Left ventricle myocardium inferior (tissue), 1 donor: Measurements from ENCODE around the gene DZIP3. TPM values are rescaled to one million over a fixed set of nuclear protein-coding genes. Genes with fewer than 3 reads are reported as not detected.

Source experiments
- DNase-seq: peaks from one replicate; pipeline ENCODE4 v3.0.0-alpha.2; 2020
- H3K27ac ChIP-seq: fragments of 200-600 bp; replicated peaks from 2 replicates; pipeline ENCODE4 v1.8.0; 2021
- H3K27me3 ChIP-seq: fragments of 200-600 bp; 2 replicates; pipeline ENCODE4 v1.8.0; 2021; ENCODE audit warnings: low read depth
- H3K36me3 ChIP-seq: fragments of 200-600 bp; 2 replicates; pipeline ENCODE4 v1.8.0; 2021
- H3K4me1 ChIP-seq: fragments of 200-600 bp; 2 replicates; pipeline ENCODE4 v1.8.0; 2021
- H3K4me3 ChIP-seq: fragments of 200-600 bp; 2 replicates; pipeline ENCODE4 v1.8.0; 2021; ENCODE audit warnings: mild to moderate bottlenecking, moderate library complexity
- H3K9me3 ChIP-seq: fragments of 200-600 bp; replicated peaks from 2 replicates; pipeline ENCODE4 v1.8.0; 2021
- CTCF ChIP-seq: fragments of 200-600 bp; IDR thresholded peaks from 2 replicates; pipeline ENCODE4 v1.8.0; 2021; ENCODE audit warnings: antibody characterized with exemption, mild to moderate bottlenecking, borderline replicate concordance
- intact Hi-C: fragments of 100-400 bp; cut with micrococcal nuclease; formaldehyde crosslinking; loops from one replicate; pipeline ENCODE4 v1.11.0; 2022
- total RNA-seq: library from RNA; stranded (reverse); fragmentation: NEBNext Ultra II Directional; extraction: Animal tissue kit (Norgen Biotek cat#: 25700); gene quantifications from one replicate; pipeline ENCODE4 v1.2.1, GENCODE V29; 2021
- donor health status: DM: no; HTN: yes; CAD: no; lungs with severe emphysema.

Gene DZIP3
- total RNA-seq, 1 donor from 2014 or later = 23.9 TPM

- no peak overlapping the region for H3K27ac ChIP-seq
- no peak for DNase-seq
- no peaks in the 10 kb centered on the region for H3K9me3 ChIP-seq
- no peaks in the 10 kb centered on the region for H3K27me3 ChIP-seq
- H3K4me3 ChIP-seq = peak overlapping the region; percentile 15
- H3K36me3 ChIP-seq = no peaks in the 10 kb centered on the region
- TF ChIP-seq CTCF = no peak
- peaks cover 22% of the 10 kb centered on the region for H3K4me1 ChIP-seq
- intact Hi-C loops = no loop called here
Observed at GRCh38 chr3:108602249-108602934, 12.9 kb downstream of the DZIP3 start.

GRCh38 chr3:108602935-108603294 lies 13.4 kb downstream of the DZIP3 start:
- Histone ChIP-seq H3K27ac (no peak overlapping the region), H3K36me3 (no peaks in the 10 kb centered on the region), H3K4me3 (no peak overlapping the region), H3K4me1 (peaks cover 22% of the 10 kb centered on the region), H3K27me3 (no peaks in the 10 kb centered on the region), H3K9me3 (no peaks in the 10 kb centered on the region)
- DNase-seq = no peak
- no peak for TF ChIP-seq CTCF
- intact Hi-C loops = no loop called here

- no peak for DNase-seq
- Histone ChIP-seq H3K36me3 (no peaks in the 10 kb centered on the region), H3K4me3 (no peak overlapping the region), H3K4me1 (peaks cover 22% of the 10 kb centered on the region), H3K27ac (no peak overlapping the region), H3K9me3 (no peaks in the 10 kb centered on the region), H3K27me3 (no peaks in the 10 kb centered on the region)
- TF ChIP-seq CTCF = no peak
- intact Hi-C loops = no loop called here
Observed at GRCh38 chr3:108603691-108604090, 14.2 kb downstream of the DZIP3 start.

- H3K9me3 ChIP-seq = no peaks in the 10 kb centered on the region
- no peak overlapping the region for H3K4me3 ChIP-seq
- no peak overlapping the region for H3K27ac ChIP-seq
- H3K4me1 ChIP-seq = peaks cover 22% of the 10 kb centered on the region
- intact Hi-C loops = no loop called here
- TF ChIP-seq CTCF = no peak
- no peak for DNase-seq
- H3K36me3 ChIP-seq = no peaks in the 10 kb centered on the region
- H3K27me3 ChIP-seq = no peaks in the 10 kb centered on the region
Observed at GRCh38 chr3:108605028-108605427, 15.5 kb downstream of the DZIP3 start.

GRCh38 chr3:108605491-108605890 lies 16.0 kb downstream of the DZIP3 start:
- H3K4me3 ChIP-seq = no peak overlapping the region
- no peak overlapping the region for H3K27ac ChIP-seq
- intact Hi-C loops = no loop called here
- H3K36me3 ChIP-seq = no peaks in the 10 kb centered on the region
- no peak for DNase-seq
- H3K4me1 ChIP-seq = peaks cover 22% of the 10 kb centered on the region
- H3K9me3 ChIP-seq = no peaks in the 10 kb centered on the region
- no peak for TF ChIP-seq CTCF
- H3K27me3 ChIP-seq = no peaks in the 10 kb centered on the region
